MCF 10A (cell line): ENCODE results near the gene LBP. TPM values are rescaled to one million over a fixed set of nuclear protein-coding genes. Genes with fewer than 3 reads are reported as not detected.

Experiments used
- BruUV-seq: library from RNA; stranded (reverse); fragments of 400-500 nt; replicated peaks from 2 replicates; lab custom pipeline; 2021; lab: Mats Ljungman, UMichigan
- CTCF ChIA-PET: fragments of 300-600 bp; sonication (Branson Sonifier 250); formaldehyde crosslinking; extraction: SDS; loops from one replicate; lab custom pipeline; 2021; ENCODE audit warnings: antibody characterized with exemption, inconsistent platforms; lab: Yijun Ruan, JAX
- POLR2A ChIA-PET: fragments of 300-600, 350-650 bp; sonication (Branson Sonifier 250); formaldehyde crosslinking; extraction: SDS; loops from one replicate; lab custom pipeline; 2020; ENCODE audit warnings: antibody characterized with exemption, inconsistent platforms; lab: Yijun Ruan, JAX
- DNase-seq: peaks from one replicate; pipeline ENCODE4 v3.0.0-alpha.2; 2018; ENCODE audit not compliant: unreplicated experiment
- H3K27ac Mint-ChIP-seq: one replicate; pipeline ENCODE4 v1.8.0; 2022; ENCODE audit warnings: mild to moderate bottlenecking, low read depth, mixed read lengths; ENCODE audit not compliant: unreplicated experiment
- H3K27me3 Mint-ChIP-seq: one replicate; pipeline ENCODE4 v1.8.0; 2022; ENCODE audit warnings: mixed read lengths; ENCODE audit not compliant: insufficient read depth, unreplicated experiment
- H3K36me3 Mint-ChIP-seq: one replicate; pipeline ENCODE4 v1.8.0; 2022; ENCODE audit warnings: mild to moderate bottlenecking, moderate library complexity, mixed read lengths; ENCODE audit not compliant: insufficient read depth, unreplicated experiment
- H3K4me1 Mint-ChIP-seq: one replicate; pipeline ENCODE4 v1.8.0; 2022; ENCODE audit warnings: mixed read lengths; ENCODE audit not compliant: insufficient read depth, unreplicated experiment
- H3K4me3 Mint-ChIP-seq: one replicate; pipeline ENCODE4 v1.8.0; 2022; ENCODE audit warnings: mild to moderate bottlenecking, moderate library complexity, mixed read lengths; ENCODE audit not compliant: unreplicated experiment
- H3K9me3 Mint-ChIP-seq: one replicate; pipeline ENCODE4 v1.8.0; 2022; ENCODE audit warnings: mixed read lengths; ENCODE audit not compliant: unreplicated experiment
- CTCF ChIP-seq: fragments of 200-600 bp; IDR thresholded peaks from one replicate; pipeline ENCODE4 v1.8.0; 2022; ENCODE audit warnings: antibody characterized with exemption, mild to moderate bottlenecking; ENCODE audit not compliant: unreplicated experiment
- intact Hi-C: fragments of 100-400 bp; cut with micrococcal nuclease; formaldehyde crosslinking; loops from 2 replicates; pipeline ENCODE4 v1.14.1; 2022
- total RNA-seq: library from RNA; stranded (reverse); gene quantifications from 2 replicates; pipeline ENCODE4 v1.2.3, GENCODE V29; 2022

Gene LBP
- total RNA-seq, 1 experiment from 2014 or later: not detected

- Mint-ChIP-seq H3K27ac (no peak overlapping the region), H3K9me3 (no peaks in the 10 kb centered on the region), H3K4me1 (no peaks in the 10 kb centered on the region), H3K27me3 (peaks cover 53% of the 10 kb centered on the region), H3K4me3 (no peak overlapping the region), H3K36me3 (no peaks in the 10 kb centered on the region)
- no peak for TF ChIP-seq CTCF
- CTCF ChIA-PET: interaction anchor here (0.6 to 1.8 kb wide), 4 partner anchors 9 to 86 kb away, joined by 3 to 7 read pairs (median 3); no protein-coding TSS in a partner anchor
- BruUV-seq: no TSS peak
- POLR2A ChIA-PET: no interaction called here
- intact Hi-C loops: no loop called here
- DNase-seq: no peak
Measured at GRCh38 chr20:38330638-38331037, 15.6 kb upstream of the LBP start.

GRCh38 chr20:38331245-38331644 is 15.0 kb upstream of the LBP start:
- H3K9me3 Mint-ChIP-seq: no peaks in the 10 kb centered on the region
- H3K27me3 Mint-ChIP-seq: peaks cover 59% of the 10 kb centered on the region
- POLR2A ChIA-PET: no interaction called here

GRCh38 chr20:38331814-38332213 is 14.5 kb upstream of the LBP start:
- Mint-ChIP-seq H3K9me3 (no peaks in the 10 kb centered on the region), H3K27ac (no peak overlapping the region), H3K36me3 (no peaks in the 10 kb centered on the region), H3K27me3 (peaks cover 64% of the 10 kb centered on the region), H3K4me3 (no peak overlapping the region), H3K4me1 (no peaks in the 10 kb centered on the region)
- no TSS peak for BruUV-seq
- no peak for DNase-seq
- ChIA-PET CTCF (interaction anchor here (0.6 to 1.0 kb wide), 6 partner anchors 46 to 419 kb away, joined by 3 to 8 read pairs (median 4); no protein-coding TSS in a partner anchor), POLR2A (no interaction called here)
- intact Hi-C loops: no loop called here
- no peak for TF ChIP-seq CTCF

More at GRCh38 chr20:38331245-38331644, 15.0 kb upstream of the LBP start:
- Mint-ChIP-seq H3K36me3 (no peaks in the 10 kb centered on the region), H3K4me3 (no peak overlapping the region), H3K27ac (no peak overlapping the region), H3K4me1 (no peaks in the 10 kb centered on the region)
- intact Hi-C loops: no loop called here
- no peak for DNase-seq
- TF ChIP-seq CTCF: no peak
- CTCF ChIA-PET: interaction anchor here (0.6 to 0.9 kb wide), 4 partner anchors 25 to 258 kb away, joined by 3 to 4 read pairs (median 3); no protein-coding TSS in a partner anchor
- BruUV-seq: no TSS peak

- Mint-ChIP-seq H3K27ac (no peak overlapping the region), H3K9me3 (no peaks in the 10 kb centered on the region), H3K36me3 (no peaks in the 10 kb centered on the region), H3K4me1 (no peaks in the 10 kb centered on the region), H3K27me3 (peaks cover 56% of the 10 kb centered on the region), H3K4me3 (no peak overlapping the region)
- DNase-seq: no peak
- TF ChIP-seq CTCF: no peak
- no TSS peak for BruUV-seq
- ChIA-PET POLR2A (no interaction called here), CTCF (interaction anchor here (0.6 to 0.7 kb wide), 2 partner anchors 697 to 1290 kb away, joined by 3 read pairs; no protein-coding TSS in a partner anchor)
- intact Hi-C loops: no loop called here
Measured at GRCh38 chr20:38334016-38334415, 12.3 kb upstream of the LBP start.
